ENCODE measurements around the gene MAP1B. TPM values are rescaled to one million over a fixed set of nuclear protein-coding genes. Genes with fewer than 3 reads are reported as not detected.

MAP1B gene
- total RNA-seq, 1 donor from 2014 or later = 1,059 TPM

DNA sequence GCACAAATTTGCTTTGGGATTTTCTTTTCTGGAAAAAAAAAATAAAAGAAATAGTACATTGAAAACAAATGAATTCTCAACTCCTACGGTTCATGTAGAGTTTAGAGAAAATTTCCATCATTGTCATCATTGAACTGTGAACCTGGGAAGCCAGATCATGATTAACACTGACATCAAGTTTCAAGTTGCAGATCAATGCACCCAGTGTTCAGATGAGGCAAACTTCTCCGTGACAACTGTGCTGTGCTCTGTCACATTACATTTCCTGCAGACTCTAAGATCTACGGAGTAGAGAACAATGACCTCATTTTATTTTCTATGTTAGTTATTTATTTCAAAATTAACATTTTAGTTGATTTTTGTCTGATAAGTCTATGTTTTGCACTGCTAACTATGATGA, 99.7 kb downstream of the MAP1B start:
- H3K36me3 ChIP-seq = peaks cover 41 to 60% of the 10 kb centered on the region in 2 donors
- H3K4me1 ChIP-seq = peaks cover 0 to 17% of the 10 kb centered on the region in 2 donors

DNA sequence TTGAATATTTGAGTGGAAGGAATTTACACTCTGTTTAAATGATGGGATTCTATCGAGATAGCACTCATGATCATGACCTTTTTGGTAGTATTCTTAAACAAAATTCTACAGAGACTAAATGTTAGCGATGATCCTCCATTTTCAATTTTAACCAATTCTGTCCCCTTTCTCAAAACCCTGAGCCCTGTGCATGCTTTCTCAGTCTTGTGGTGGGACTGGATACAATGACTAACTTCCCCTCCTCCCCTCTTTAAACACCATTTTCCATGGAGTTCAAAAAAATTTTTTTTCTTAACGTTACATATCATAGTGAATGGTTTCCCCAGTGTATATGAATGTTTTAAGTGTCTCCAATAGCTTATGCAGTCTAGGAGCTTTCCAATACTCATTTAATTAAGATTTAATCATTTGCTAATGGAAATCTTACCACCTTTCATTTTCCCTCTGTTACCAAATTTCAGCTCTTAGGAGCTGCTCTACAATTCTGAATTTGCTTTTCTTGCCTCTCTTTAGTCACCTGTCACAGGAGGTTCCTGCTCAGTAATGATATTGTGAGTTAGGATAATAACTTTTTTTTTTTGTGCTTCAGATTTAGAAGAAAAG, 101.2 kb downstream of the MAP1B start:
- TF ChIP-seq, protein P1, sequence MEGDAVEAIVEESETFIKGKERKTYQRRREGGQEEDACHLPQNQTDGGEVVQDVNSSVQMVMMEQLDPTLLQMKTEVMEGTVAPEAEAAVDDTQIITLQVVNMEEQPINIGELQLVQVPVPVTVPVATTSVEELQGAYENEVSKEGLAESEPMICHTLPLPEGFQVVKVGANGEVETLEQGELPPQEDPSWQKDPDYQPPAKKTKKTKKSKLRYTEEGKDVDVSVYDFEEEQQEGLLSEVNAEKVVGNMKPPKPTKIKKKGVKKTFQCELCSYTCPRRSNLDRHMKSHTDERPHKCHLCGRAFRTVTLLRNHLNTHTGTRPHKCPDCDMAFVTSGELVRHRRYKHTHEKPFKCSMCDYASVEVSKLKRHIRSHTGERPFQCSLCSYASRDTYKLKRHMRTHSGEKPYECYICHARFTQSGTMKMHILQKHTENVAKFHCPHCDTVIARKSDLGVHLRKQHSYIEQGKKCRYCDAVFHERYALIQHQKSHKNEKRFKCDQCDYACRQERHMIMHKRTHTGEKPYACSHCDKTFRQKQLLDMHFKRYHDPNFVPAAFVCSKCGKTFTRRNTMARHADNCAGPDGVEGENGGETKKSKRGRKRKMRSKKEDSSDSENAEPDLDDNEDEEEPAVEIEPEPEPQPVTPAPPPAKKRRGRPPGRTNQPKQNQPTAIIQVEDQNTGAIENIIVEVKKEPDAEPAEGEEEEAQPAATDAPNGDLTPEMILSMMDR (IDR thresholded peaks at IDR 0.05) = no peak
- H3K9me3 ChIP-seq = no peaks in the 10 kb centered on the region
- no peaks in the 10 kb centered on the region for H3K27me3 ChIP-seq
- no peak for DNase-seq (ENCODE audit: low spot score in 2 of 2)
- H3K4me1 ChIP-seq = peaks cover 0 to 17% of the 10 kb centered on the region in 2 donors
- peaks cover 36 to 51% of the 10 kb centered on the region in 2 donors for H3K36me3 ChIP-seq
- no peak overlapping the region for H3K4me3 ChIP-seq
- H3K27ac ChIP-seq = peak overlapping the region; percentile 3 to 16
- intact Hi-C loops (cut with DNase I) = loop anchor here (10.0 kb wide), 1 partner anchor 424 kb away; no protein-coding TSS in a partner anchor

More for the DNA sequence above, 99.7 kb downstream of the MAP1B start:
- Histone ChIP-seq H3K9me3 (no peaks in the 10 kb centered on the region), H3K27ac (no peak overlapping the region), H3K27me3 (no peaks in the 10 kb centered on the region), H3K4me3 (no peak overlapping the region)
- DNase-seq (ENCODE audit: low spot score in 2 of 2) = no peak
- TF ChIP-seq, protein P1 (IDR thresholded peaks at IDR 0.05) = no peak
- intact Hi-C loops (cut with DNase I) = loop anchor here (10.0 kb wide), 1 partner anchor 422 kb away; no protein-coding TSS in a partner anchor

DNA sequence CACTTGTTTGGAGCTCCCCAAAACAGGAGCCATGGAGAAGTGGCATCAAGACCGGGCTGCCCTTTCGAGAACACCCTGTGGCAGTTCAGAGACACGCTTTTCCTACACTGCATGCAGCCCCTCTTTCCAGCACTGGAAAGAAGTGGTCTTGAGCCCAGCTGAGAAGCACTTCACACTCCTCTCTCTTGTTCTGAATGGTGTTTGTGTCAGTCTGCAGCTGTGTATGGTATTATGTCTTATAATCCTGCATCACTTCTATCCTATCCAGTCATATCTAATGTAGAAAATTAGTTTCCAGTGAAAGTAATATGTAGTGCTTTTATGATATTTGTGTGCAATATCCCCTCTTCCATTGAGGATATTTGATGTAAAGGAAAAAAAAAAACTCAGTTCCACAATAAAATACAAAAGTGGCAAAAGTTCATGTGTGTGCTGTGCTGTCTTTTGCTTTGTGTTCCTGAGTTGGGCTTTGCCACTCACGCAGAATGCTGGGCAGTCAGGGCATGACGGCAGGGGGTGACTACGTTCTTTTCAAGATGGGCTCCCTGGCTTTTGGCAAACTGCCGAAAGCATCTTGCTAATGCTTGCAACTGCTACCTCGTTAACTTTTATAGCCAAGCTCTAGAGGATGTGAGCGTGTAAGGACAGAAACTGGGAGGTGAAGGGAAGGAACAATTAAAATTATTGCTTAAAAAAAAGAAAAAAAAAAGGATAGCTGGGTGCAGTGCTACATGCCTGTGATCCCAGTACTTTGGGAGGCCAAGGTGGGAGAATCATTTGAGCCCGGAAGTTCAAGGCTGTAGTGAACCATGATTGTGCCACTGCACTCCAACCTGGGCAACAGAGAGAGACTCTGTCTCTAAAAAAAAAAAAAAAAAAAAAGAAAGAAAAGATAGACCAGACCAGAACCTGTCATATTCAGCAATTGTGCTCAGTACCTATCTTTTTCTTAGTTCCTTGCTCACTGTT, 102.2 kb downstream of the MAP1B start:
- TF ChIP-seq, protein P1 (IDR thresholded peaks at IDR 0.05) = no peak
- Histone ChIP-seq H3K36me3 (peaks cover 29 to 41% of the 10 kb centered on the region in 2 donors), H3K4me1 (peaks cover 0 to 17% of the 10 kb centered on the region in 2 donors), H3K27me3 (no peaks in the 10 kb centered on the region), H3K9me3 (no peaks in the 10 kb centered on the region), H3K4me3 (no peak overlapping the region), H3K27ac (peak overlapping the region; percentile 69 to 77)
- intact Hi-C loops (cut with DNase I) = loop anchor here (10.0 kb wide), 1 partner anchor 425 kb away; no protein-coding TSS in a partner anchor
- no peak for DNase-seq (ENCODE audit: low spot score in 2 of 2)

DNA sequence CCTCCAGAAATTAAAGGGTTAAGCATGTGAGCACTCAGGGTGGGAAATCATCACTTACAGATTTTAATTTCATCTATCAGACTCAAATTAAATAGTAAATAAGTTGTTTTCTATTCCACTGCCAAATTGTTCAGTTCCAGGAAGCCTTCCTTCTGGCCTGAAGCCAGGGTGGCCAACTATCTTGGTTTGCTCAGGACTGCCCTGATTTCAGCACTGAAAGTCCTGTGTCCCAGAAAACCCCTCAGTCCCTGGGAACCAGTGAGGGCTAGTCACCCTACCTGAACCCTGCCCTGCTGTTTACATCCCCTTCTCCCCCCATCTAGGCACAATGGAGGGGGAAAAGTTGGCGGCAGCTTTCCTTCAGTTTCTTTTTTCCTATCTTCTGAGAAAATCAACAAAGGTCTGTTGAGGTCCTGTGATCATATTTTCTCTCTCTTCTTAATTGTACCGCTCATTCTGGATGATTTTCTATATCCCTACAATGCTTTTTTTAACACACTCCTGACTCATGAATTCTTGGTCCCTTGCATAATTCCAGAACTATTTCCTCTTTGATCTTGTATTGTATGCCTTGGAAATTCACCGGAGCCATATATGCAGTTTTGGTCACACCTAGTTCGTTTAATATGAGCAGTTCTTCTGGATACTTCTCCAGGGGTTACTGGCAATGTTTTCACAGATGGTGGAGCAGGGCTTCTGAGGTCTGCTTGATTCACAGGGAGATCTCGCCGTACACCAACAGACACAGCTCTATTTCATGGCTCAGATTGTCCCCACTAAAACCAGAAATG, 103.8 kb downstream of the MAP1B start:
- Histone ChIP-seq H3K4me1 (peaks cover 0 to 13% of the 10 kb centered on the region in 2 donors), H3K27ac (peak overlapping the region; percentile 69 to 77), H3K4me3 (peak overlapping the region in 1 of 2 donors; percentile 1), H3K27me3 (no peaks in the 10 kb centered on the region), H3K9me3 (no peaks in the 10 kb centered on the region), H3K36me3 (peaks cover 13 to 24% of the 10 kb centered on the region in 2 donors)
- DNase-seq (ENCODE audit: low spot score in 2 of 2) = peak in 1 of 2 donors; percentile 66
- TF ChIP-seq, protein P1 (IDR thresholded peaks at IDR 0.05) = no peak
- intact Hi-C loops (cut with DNase I) = no loop called here

DNA sequence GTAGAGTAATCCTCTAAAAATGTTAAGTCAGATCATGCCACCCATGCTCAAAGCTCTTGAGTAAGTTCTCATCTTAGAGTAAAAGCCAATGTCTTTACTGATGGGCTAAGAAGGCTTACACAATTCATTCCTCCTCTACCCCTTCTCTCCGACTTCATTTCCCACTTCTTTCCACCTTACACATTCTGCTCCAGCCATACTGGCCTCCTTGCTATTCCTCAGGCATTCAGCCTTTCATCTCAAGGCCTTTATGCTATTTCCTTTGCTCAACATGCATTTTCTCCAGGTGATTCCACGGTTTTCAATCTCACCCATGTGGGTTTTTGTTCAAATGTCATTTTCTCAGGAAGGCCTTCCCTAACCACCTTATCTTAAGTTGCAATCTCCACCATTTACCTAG, 104.9 kb downstream of the MAP1B start:
- intact Hi-C loops (cut with DNase I) = no loop called here
- no peak overlapping the region for H3K4me3 ChIP-seq
- peak overlapping the region in 1 of 2 donors; percentile 69 for H3K27ac ChIP-seq
- DNase-seq (ENCODE audit: low spot score in 2 of 2) = no peak
- H3K36me3 ChIP-seq = peaks cover 4 to 14% of the 10 kb centered on the region in 2 donors
- no peaks in the 10 kb centered on the region for H3K9me3 ChIP-seq
- peaks cover 0 to 13% of the 10 kb centered on the region in 2 donors for H3K4me1 ChIP-seq
- TF ChIP-seq, protein P1 (IDR thresholded peaks at IDR 0.05) = no peak
- no peaks in the 10 kb centered on the region for H3K27me3 ChIP-seq
